CD4-positive, alpha-beta T cell treated with Interleukin-6 at 100 ng/mL for 8 hours (primary cell): ENCODE measurements around the gene SLC49A3.
"Not testable (repeated sequence)": the region's sequence is repeated elsewhere in the genome, so short reads cannot be mapped to it uniquely, and the experiment has no call there.

Experiments used
- DNase-seq: peaks from one replicate; pipeline ENCODE4 v3.0.0-alpha.2; 2020; ENCODE audit warnings: mixed read lengths, low spot score

Gene SLC49A3

GRCh38 chr4:654503-654845 lies 34.5 kb downstream of the SLC49A3 start:
- no peak for DNase-seq

- no peak for DNase-seq
Observed at GRCh38 chr4:653831-654502, 35.0 kb downstream of the SLC49A3 start.

- no peak for DNase-seq
Observed at GRCh38 chr4:653080-653821, 35.7 kb downstream of the SLC49A3 start.

GRCh38 chr4:651884-652642 lies 36.9 kb downstream of the SLC49A3 start:
- no peak for DNase-seq

- DNase-seq, result no peak
Observed at GRCh38 chr4:650951-651883, 37.7 kb downstream of the SLC49A3 start.

GRCh38 chr4:650461-650860 lies 38.5 kb downstream of the SLC49A3 start:
- no peak for DNase-seq

- DNase-seq, result no peak
Observed at GRCh38 chr4:649751-650310, 39.1 kb downstream of the SLC49A3 start.

- no peak for DNase-seq
Observed at GRCh38 chr4:649293-649625, 39.7 kb downstream of the SLC49A3 start.

GRCh38 chr4:648579-649292 lies 40.2 kb downstream of the SLC49A3 start:
- no peak for DNase-seq

- DNase-seq, result no peak
Observed at GRCh38 chr4:647481-647880, 41.5 kb downstream of the SLC49A3 start.

- peak; percentile 28 for DNase-seq
Observed at GRCh38 chr4:646460-646859, 42.5 kb downstream of the SLC49A3 start.

GRCh38 chr4:642366-642765 lies 46.6 kb downstream of the SLC49A3 start:
- DNase-seq, result not testable (repeated sequence)

- no peak for DNase-seq
Observed at GRCh38 chr4:637536-638280, 51.2 kb downstream of the SLC49A3 start.

- no peak for DNase-seq
Observed at GRCh38 chr4:636628-637159, 52.3 kb downstream of the SLC49A3 start.

GRCh38 chr4:635851-636627 lies 52.9 kb downstream of the SLC49A3 start:
- DNase-seq, result no peak

- not testable (repeated sequence) for DNase-seq
Observed at GRCh38 chr4:635066-635835, 53.7 kb downstream of the SLC49A3 start.

- no peak for DNase-seq
Observed at GRCh38 chr4:634599-634985, 54.4 kb downstream of the SLC49A3 start.

GRCh38 chr4:633976-634598 lies 54.9 kb downstream of the SLC49A3 start:
- no peak for DNase-seq
